Measurements from ENCODE around the gene MYO1G.

Gene MYO1G

DNA sequence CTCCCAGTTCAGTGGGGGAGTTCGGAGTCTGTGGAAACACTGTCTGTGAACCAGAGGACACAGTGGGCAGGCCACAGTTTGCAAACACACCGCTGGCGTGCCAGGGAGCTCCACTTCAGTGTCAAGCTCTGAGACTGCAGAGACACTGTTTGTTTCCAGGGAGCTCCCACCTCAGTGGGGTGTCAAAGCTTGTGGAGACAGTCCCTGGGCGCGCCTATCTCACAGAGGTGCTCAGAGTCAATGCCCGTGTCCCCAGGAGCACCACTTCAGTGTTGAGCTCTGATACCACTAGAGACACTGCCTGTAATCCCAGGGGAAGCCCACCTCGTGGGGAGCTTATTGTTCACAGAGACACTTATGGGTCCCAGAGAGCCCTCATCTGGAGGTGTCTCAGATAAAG lies 4.3 kb downstream of the MYO1G start:
- TF ChIP-seq USF1 (IDR thresholded peaks at IDR 0.05) (no peak), TEAD4 (IDR thresholded peaks at IDR 0.05) (no peak)
- TF ChIP-seq, protein P1, sequence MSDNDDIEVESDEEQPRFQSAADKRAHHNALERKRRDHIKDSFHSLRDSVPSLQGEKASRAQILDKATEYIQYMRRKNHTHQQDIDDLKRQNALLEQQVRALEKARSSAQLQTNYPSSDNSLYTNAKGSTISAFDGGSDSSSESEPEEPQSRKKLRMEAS (IDR thresholded peaks at IDR 0.05): no peak

DNA sequence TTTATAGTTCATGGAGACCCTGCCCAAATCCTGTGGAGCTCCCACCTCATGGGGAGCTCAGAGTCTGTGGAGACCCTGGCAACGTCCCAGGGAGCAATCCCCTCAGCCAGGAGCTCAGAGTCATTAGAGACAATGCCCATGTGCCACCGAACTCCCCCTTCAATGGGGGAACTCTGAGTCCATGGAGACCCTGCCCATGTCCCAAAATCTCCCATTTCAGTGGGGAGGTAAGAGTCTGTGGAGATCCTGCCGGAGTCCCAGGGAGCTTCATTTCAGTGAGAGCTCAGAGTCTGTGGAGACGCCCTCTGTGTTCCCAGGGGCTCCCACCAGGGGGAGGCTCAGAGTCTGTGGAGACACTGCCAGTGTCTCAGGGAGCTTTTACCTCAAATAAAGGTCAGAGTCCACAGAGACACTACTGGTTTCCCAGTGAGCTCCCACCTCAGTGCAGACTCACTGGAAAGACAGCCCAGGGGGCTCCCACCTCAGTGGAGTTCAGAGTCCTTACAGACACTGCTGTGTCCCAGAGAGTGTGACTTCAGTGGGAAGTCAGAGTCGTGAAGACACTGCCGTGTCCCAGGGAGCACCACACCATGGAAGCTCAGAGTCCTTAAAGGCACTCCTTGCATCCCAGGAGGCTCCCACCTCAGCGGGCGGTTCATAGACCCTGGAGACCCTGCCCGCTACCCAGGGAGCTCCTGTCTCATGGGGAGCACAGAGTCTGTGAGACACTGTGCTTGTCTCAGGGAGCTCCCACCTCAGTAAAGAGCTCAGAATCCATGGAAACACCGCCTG lies 5.0 kb downstream of the MYO1G start:
- TF ChIP-seq ZBTB7A (IDR thresholded peaks at IDR 0.05; ENCODE audit: low read depth) (no peak), RAD21 (IDR thresholded peaks at IDR 0.05; ENCODE audit: low read depth) (peak; percentile 50)

DNA sequence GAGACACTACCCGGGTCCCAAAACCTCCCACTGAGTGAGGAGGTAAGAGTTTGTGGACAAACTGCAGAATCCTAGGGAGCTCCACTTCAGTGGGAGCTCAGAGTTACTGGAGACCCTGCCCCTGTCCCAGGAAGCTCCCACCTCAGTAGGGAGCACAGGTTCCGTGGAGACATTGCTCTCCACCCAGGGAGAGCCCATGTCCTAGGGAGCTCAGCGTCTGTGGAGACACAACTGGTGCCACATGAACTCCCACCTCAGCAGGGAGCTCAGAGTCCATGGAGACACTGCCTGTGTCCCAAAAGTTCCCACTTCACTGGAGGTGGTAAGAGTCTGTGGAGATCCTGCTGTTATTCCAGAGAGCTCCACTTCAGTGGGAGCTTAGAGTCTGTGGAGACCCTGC lies 6.3 kb downstream of the MYO1G start:
- no peak for TF ChIP-seq CREB1 (IDR thresholded peaks at IDR 0.05; ENCODE audit: low read depth)
- TF ChIP-seq, protein P2, sequence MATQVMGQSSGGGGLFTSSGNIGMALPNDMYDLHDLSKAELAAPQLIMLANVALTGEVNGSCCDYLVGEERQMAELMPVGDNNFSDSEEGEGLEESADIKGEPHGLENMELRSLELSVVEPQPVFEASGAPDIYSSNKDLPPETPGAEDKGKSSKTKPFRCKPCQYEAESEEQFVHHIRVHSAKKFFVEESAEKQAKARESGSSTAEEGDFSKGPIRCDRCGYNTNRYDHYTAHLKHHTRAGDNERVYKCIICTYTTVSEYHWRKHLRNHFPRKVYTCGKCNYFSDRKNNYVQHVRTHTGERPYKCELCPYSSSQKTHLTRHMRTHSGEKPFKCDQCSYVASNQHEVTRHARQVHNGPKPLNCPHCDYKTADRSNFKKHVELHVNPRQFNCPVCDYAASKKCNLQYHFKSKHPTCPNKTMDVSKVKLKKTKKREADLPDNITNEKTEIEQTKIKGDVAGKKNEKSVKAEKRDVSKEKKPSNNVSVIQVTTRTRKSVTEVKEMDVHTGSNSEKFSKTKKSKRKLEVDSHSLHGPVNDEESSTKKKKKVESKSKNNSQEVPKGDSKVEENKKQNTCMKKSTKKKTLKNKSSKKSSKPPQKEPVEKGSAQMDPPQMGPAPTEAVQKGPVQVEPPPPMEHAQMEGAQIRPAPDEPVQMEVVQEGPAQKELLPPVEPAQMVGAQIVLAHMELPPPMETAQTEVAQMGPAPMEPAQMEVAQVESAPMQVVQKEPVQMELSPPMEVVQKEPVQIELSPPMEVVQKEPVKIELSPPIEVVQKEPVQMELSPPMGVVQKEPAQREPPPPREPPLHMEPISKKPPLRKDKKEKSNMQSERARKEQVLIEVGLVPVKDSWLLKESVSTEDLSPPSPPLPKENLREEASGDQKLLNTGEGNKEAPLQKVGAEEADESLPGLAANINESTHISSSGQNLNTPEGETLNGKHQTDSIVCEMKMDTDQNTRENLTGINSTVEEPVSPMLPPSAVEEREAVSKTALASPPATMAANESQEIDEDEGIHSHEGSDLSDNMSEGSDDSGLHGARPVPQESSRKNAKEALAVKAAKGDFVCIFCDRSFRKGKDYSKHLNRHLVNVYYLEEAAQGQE (IDR thresholded peaks at IDR 0.05; ENCODE audit: low read depth): no peak
- TF ChIP-seq ZBTB7A (IDR thresholded peaks at IDR 0.05; ENCODE audit: low read depth): no peak
- no peak for TF ChIP-seq FOXM1 (IDR thresholded peaks at IDR 0.05; ENCODE audit: borderline replicate concordance, low read depth)
- no peak for TF ChIP-seq TAF1 (IDR thresholded peaks at IDR 0.05; ENCODE audit: low read depth)
- TF ChIP-seq RAD21 (IDR thresholded peaks at IDR 0.05; ENCODE audit: low read depth): no peak
- TF ChIP-seq YY1 (IDR thresholded peaks at IDR 0.05; ENCODE audit: low read depth): no peak
- no peak for TF ChIP-seq TCF12 (IDR thresholded peaks at IDR 0.05; ENCODE audit: low read depth)
- no peak for TF ChIP-seq EGR1 (IDR thresholded peaks at IDR 0.05)
- TF ChIP-seq, protein P1 (IDR thresholded peaks at IDR 0.05): no peak
- no peak for TF ChIP-seq CEBPB (IDR thresholded peaks at IDR 0.05)
- TF ChIP-seq TEAD4 (IDR thresholded peaks at IDR 0.05): no peak
- TF ChIP-seq USF1 (IDR thresholded peaks at IDR 0.05): no peak
- TF ChIP-seq NFIC (IDR thresholded peaks at IDR 0.05): no peak

GRCh38 chr7:44971902-44972441 lies 6.8 kb downstream of the MYO1G start:
- TF ChIP-seq FOXM1 (IDR thresholded peaks at IDR 0.05; ENCODE audit: borderline replicate concordance, low read depth): no peak
- TF ChIP-seq USF1 (IDR thresholded peaks at IDR 0.05): no peak
- TF ChIP-seq RAD21 (IDR thresholded peaks at IDR 0.05; ENCODE audit: low read depth): no peak
- TF ChIP-seq, protein P1 (IDR thresholded peaks at IDR 0.05): no peak
- TF ChIP-seq TEAD4 (IDR thresholded peaks at IDR 0.05): no peak
- no peak for TF ChIP-seq CREB1 (IDR thresholded peaks at IDR 0.05; ENCODE audit: low read depth)
- no peak for TF ChIP-seq CEBPB (IDR thresholded peaks at IDR 0.05)
- no peak for TF ChIP-seq EGR1 (IDR thresholded peaks at IDR 0.05)
- no peak for TF ChIP-seq TCF12 (IDR thresholded peaks at IDR 0.05; ENCODE audit: low read depth)
- TF ChIP-seq YY1 (IDR thresholded peaks at IDR 0.05; ENCODE audit: low read depth): no peak
- TF ChIP-seq TAF1 (IDR thresholded peaks at IDR 0.05; ENCODE audit: low read depth): no peak
- no peak for TF ChIP-seq ZBTB7A (IDR thresholded peaks at IDR 0.05; ENCODE audit: low read depth)
- TF ChIP-seq NFIC (IDR thresholded peaks at IDR 0.05): no peak
- TF ChIP-seq, protein P2 (IDR thresholded peaks at IDR 0.05; ENCODE audit: low read depth): no peak
- no peak for TF ChIP-seq EP300 (IDR thresholded peaks at IDR 0.05; ENCODE audit: borderline replicate concordance)

DNA sequence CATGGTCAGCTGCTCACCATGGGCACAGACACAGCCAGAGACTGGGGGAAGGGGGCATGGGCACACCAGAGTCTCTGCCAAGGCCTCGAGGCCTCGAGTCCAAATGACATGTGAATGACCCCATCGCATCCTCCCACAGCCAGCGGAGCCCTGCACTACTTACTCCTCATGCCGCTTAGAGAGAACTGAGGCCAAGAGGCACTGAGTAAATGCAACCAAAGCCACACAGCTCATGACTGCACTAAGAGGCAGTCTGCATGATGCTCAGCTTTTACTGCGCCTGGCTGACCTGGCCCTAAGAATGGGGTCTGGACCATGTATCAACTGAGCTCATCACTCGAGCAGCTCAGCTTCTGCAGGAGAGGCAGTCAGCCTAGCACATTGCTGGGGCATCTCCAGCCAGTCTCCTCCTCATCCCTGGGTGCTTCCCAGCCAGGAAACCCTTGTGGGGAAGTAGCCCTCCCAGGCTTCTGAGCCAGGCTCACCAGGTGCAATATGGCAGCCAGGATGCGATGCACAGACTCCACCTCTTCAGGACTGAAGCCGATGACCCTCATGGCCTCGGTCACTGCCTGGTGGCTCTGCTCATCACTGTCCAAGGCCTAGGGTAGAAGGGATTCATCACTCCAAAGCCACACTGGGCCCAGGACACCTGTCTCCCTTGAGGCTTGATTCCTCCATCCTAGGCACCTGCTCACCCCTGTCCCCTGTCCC lies 7.5 kb downstream of the MYO1G start:
- no peak for TF ChIP-seq EP300 (IDR thresholded peaks at IDR 0.05; ENCODE audit: borderline replicate concordance)
